ENCODE data around the gene ITSN2. TPM values are rescaled to one million over a fixed set of nuclear protein-coding genes. Genes with fewer than 3 reads are reported as not detected.

ITSN2 gene
- total RNA-seq, 2 experiments from 2014 or later = 46.2 to 46.9 TPM

Other genes starting within 250 kb of the ITSN2 start
- gene PFN4, start 237.2 kb downstream of the ITSN2 start, total RNA-seq = under 1 TPM in 1 of 2 experiments, not detected in 1; 0.26 TPM
- 1 to 10 TPM; 4.1 to 4.6 TPM for gene FAM228B, start 237.1 kb downstream of the ITSN2 start, total RNA-seq
- not detected for gene FAM228A, start 185.5 kb downstream of the ITSN2 start, total RNA-seq
- 10 to 100 TPM; 19.2 to 20.2 TPM for gene NCOA1, start 130.7 kb upstream of the ITSN2 start, total RNA-seq

Data from activated naive CD8-positive, alpha-beta T cell treated with anti-CD3 and anti-CD28 coated beads for 36 hours (primary cell).